Muscle of arm (tissue), 14 donors: ENCODE data around the gene PFN1. TPM values are rescaled to one million over a fixed set of nuclear protein-coding genes. Genes with fewer than 3 reads are reported as not detected.
A peak's percentile ranks its signal among the peaks of the same experiment; 100 is the strongest.

Experiments used
- DNase-seq: peaks from one replicate; pipeline ENCODE4 v3.0.0-alpha.2; 2013
- long read RNA-seq, 11 donors: transcript quantifications; one replicate each; lab custom pipeline, GENCODE V29; 2026
- polyA plus RNA-seq, 12 donors: library from polyadenylated mRNA; unstranded; fragments of 120-200 nt; gene quantifications; one replicate each; pipeline ENCODE4 v1.2.1, GENCODE V29; 2013; ENCODE audit not compliant: insufficient read length in 12 of 12

PFN1 gene
- polyA plus RNA-seq = 100 to 1,000 TPM in 11 of 12 donors, not detected in 1; 260 to 767 (median 354) TPM
- long read RNA-seq, donor 1, transcript PFN1-203 (2 exons, 1,173 nt) = minor isoform, 133 of 803 reads
- long read RNA-seq, donor 1, transcript PFN1-201 (3 exons, 1,291 nt) = major isoform, 649 of 803 reads
- long read RNA-seq, donor 1, partial matches to known transcripts = 7 of 803 reads
- long read RNA-seq, donor 1, other reads (novel, unspliced or antisense) = 14 of 803 reads
- long read RNA-seq, donor 2, transcript PFN1-201 (3 exons, 1,291 nt) = major isoform, 444 of 520 reads
- long read RNA-seq, donor 2, transcript PFN1-203 (2 exons, 1,173 nt) = minor isoform, 61 of 520 reads
- long read RNA-seq, donor 2, partial matches to known transcripts = 5 of 520 reads
- long read RNA-seq, donor 2, other reads (novel, unspliced or antisense) = 10 of 520 reads
- long read RNA-seq, donor 3, transcript PFN1-201 (3 exons, 1,291 nt) = major isoform, 188 of 224 reads
- long read RNA-seq, donor 3, transcript PFN1-203 (2 exons, 1,173 nt) = minor isoform, 36 of 224 reads
- long read RNA-seq, donor 3, partial matches to known transcripts = 0 of 224 reads
- long read RNA-seq, donor 3, other reads (novel, unspliced or antisense) = 0 of 224 reads
- long read RNA-seq, donor 4, transcript PFN1-203 (2 exons, 1,173 nt) = minor isoform, 30 of 198 reads
- long read RNA-seq, donor 4, transcript PFN1-201 (3 exons, 1,291 nt) = major isoform, 148 of 198 reads
- long read RNA-seq, donor 4, partial matches to known transcripts = 20 of 198 reads
- long read RNA-seq, donor 4, other reads (novel, unspliced or antisense) = 0 of 198 reads
- long read RNA-seq, donor 5, transcript PFN1-203 (2 exons, 1,173 nt) = minor isoform, 49 of 424 reads
- long read RNA-seq, donor 5, transcript PFN1-201 (3 exons, 1,291 nt) = major isoform, 355 of 424 reads
- long read RNA-seq, donor 5, partial matches to known transcripts = 7 of 424 reads
- long read RNA-seq, donor 5, other reads (novel, unspliced or antisense) = 13 of 424 reads
- long read RNA-seq, donor 6, transcript PFN1-201 (3 exons, 1,291 nt) = major isoform, 234 of 306 reads
- long read RNA-seq, donor 6, transcript PFN1-203 (2 exons, 1,173 nt) = minor isoform, 34 of 306 reads
- long read RNA-seq, donor 6, partial matches to known transcripts = 33 of 306 reads
- long read RNA-seq, donor 6, other reads (novel, unspliced or antisense) = 5 of 306 reads
- long read RNA-seq, donor 7, transcript PFN1-203 (2 exons, 1,173 nt) = minor isoform, 31 of 1,878 reads
- long read RNA-seq, donor 7, transcript PFN1-201 (3 exons, 1,291 nt) = major isoform, 185 of 1,878 reads
- long read RNA-seq, donor 7, partial matches to known transcripts = 1,328 of 1,878 reads
- long read RNA-seq, donor 7, other reads (novel, unspliced or antisense) = 334 of 1,878 reads
- long read RNA-seq, donor 8, transcript PFN1-201 (3 exons, 1,291 nt) = major isoform, 395 of 467 reads
- long read RNA-seq, donor 8, transcript PFN1-203 (2 exons, 1,173 nt) = minor isoform, 50 of 467 reads
- long read RNA-seq, donor 8, partial matches to known transcripts = 8 of 467 reads
- long read RNA-seq, donor 8, other reads (novel, unspliced or antisense) = 14 of 467 reads
- long read RNA-seq, donor 9, transcript PFN1-203 (2 exons, 1,173 nt) = minor isoform, 48 of 315 reads
- long read RNA-seq, donor 9, transcript PFN1-201 (3 exons, 1,291 nt) = major isoform, 256 of 315 reads
- long read RNA-seq, donor 9, partial matches to known transcripts = 5 of 315 reads
- long read RNA-seq, donor 9, other reads (novel, unspliced or antisense) = 6 of 315 reads
- long read RNA-seq, donor 10, transcript PFN1-203 (2 exons, 1,173 nt) = minor isoform, 48 of 4,835 reads
- long read RNA-seq, donor 10, transcript PFN1-201 (3 exons, 1,291 nt) = major isoform, 335 of 4,835 reads
- long read RNA-seq, donor 10, partial matches to known transcripts = 4,124 of 4,835 reads
- long read RNA-seq, donor 10, other reads (novel, unspliced or antisense) = 328 of 4,835 reads
- long read RNA-seq, donor 11, transcript PFN1-203 (2 exons, 1,173 nt) = minor isoform, 70 of 518 reads
- long read RNA-seq, donor 11, transcript PFN1-201 (3 exons, 1,291 nt) = major isoform, 420 of 518 reads
- long read RNA-seq, donor 11, partial matches to known transcripts = 9 of 518 reads
- long read RNA-seq, donor 11, other reads (novel, unspliced or antisense) = 19 of 518 reads

- peak; percentile 94 for DNase-seq
Observed at GRCh38 chr17:4948166-4948930, at the start of gene PFN1. TSS of gene PFN1 (minus strand) at chr17:4948530. CDS start at chr17:4948394, 136 bp downstream.

GRCh38 chr17:4997302-4998026 is 49.1 kb upstream of the PFN1 start, which contains the start of the genes INCA1 and KIF1C:
TSS of gene INCA1 (minus strand) at chr17:4997522. CDS start at chr17:4994437, 3,085 bp downstream.
TSS of gene KIF1C (plus strand) at chr17:4997950. CDS start at chr17:5000247, 2,297 bp downstream.
- DNase-seq = peak; percentile 91

- no peak for DNase-seq
Observed at GRCh38 chr17:4994081-4994595, 45.8 kb upstream of the PFN1 start.

- DNase-seq = peak; percentile 45
Observed at GRCh38 chr17:4987767-4988567, 39.6 kb upstream of the PFN1 start.

GRCh38 chr17:4986951-4987766 is 38.8 kb upstream of the PFN1 start, which contains the start of gene CAMTA2:
TSS of gene CAMTA2 (minus strand) at chr17:4987675. CDS start at chr17:4986222, 1,453 bp downstream.
- peak; percentile 84 for DNase-seq

- DNase-seq = no peak
Observed at GRCh38 chr17:4986403-4986802, 38.1 kb upstream of the PFN1 start.

- DNase-seq = no peak
Observed at GRCh38 chr17:4982305-4982704, 34.0 kb upstream of the PFN1 start.

GRCh38 chr17:4980644-4981216 is 32.4 kb upstream of the PFN1 start:
- peak; percentile 67 for DNase-seq

GRCh38 chr17:4978726-4979125 is 30.4 kb upstream of the PFN1 start:
- no peak for DNase-seq

GRCh38 chr17:4974115-4974670 is 25.9 kb upstream of the PFN1 start:
- no peak for DNase-seq

GRCh38 chr17:4973256-4974114 is 25.2 kb upstream of the PFN1 start:
- DNase-seq = no peak

GRCh38 chr17:4972752-4973151 is 24.4 kb upstream of the PFN1 start:
- DNase-seq = no peak

GRCh38 chr17:4972322-4972721 is 24.0 kb upstream of the PFN1 start:
- no peak for DNase-seq

GRCh38 chr17:4971826-4972225 is 23.5 kb upstream of the PFN1 start:
- DNase-seq = no peak
